D721Med (cell line): ENCODE results near the gene ANKRD39.
"Not testable (repeated sequence)": the region's sequence is repeated elsewhere in the genome, so short reads cannot be mapped to it uniquely, and the experiment has no call there.

Source experiments
- DNase-seq: peaks from one replicate; pipeline ENCODE4 v3.0.0; 2011; ENCODE audit warnings: low spot score; ENCODE audit not compliant: insufficient read length
- FAIRE-seq: peaks from 2 replicates; lab custom pipeline; 2011; peaks lifted over from hg19 to GRCh38; lab: Jason Lieb, UNC
- CTCF ChIP-seq: IDR thresholded peaks from 2 replicates; pipeline ENCODE4 v1.5.1; 2012; ENCODE audit warnings: mild to moderate bottlenecking, control low read depth; ENCODE audit not compliant: insufficient read depth; ENCODE audit errors: missing control alignments

ANKRD39 gene

GRCh38 chr2:96809951-96810782, 47.6 kb downstream of the ANKRD39 start:
- DNase-seq (no peak), FAIRE-seq (no peak)
- TF ChIP-seq CTCF, result no peak

GRCh38 chr2:96809216-96809882, 48.5 kb downstream of the ANKRD39 start:
- TF ChIP-seq CTCF, result no peak
- DNase-seq (no peak), FAIRE-seq (no peak)

DNA sequence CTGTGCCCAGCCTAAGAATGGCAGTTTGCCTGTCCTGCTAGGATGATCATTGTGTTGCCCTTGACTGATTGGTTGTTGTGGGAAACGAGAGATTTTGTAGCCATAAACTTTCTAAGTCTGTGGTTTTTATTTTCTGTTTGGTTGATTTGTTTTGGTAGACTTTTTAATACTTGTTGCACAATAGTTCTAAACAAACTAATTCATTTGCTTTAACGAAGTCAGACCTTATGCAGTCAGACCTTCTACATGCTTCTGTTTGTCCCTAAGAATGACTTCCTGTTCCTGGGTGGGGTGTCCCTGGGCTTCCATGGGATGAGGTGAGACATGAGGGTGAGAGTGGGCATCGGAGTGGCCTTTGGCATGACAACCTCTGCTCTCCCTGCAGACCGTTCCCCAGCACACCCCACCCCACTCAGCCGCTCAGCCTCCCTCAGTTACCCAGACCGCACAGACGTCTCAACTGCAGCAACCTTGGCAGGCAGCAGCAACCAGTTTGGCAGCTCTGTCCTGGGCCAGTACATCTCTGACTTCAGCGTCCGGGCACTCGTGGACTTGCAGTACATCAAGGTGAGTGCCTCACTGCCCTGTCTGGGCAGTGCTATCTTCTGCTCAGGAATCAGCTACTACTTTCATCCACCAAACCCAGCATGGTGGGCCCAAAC, 49.5 kb downstream of the ANKRD39 start:
- no peak for TF ChIP-seq CTCF
- FAIRE-seq, result no peak
- no peak for DNase-seq

DNA sequence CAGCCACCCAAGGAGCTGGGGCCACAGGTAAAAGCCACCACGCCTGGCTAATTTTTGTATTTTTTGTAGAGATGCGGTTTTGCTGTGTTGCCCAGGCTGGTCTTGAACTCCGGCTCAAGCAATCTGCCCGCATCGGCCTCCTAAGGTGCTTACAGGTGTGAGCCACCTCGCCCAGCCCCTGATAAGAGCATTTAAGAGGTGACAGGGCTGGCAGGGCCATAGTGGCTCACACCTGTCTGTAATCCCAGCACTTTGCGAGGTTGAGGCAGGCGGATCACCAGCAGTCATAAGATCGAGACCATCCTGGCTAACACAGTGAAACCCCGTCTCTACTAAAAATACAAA, 50.7 kb downstream of the ANKRD39 start:
- TF ChIP-seq CTCF, result no peak
- DNase-seq (no peak), FAIRE-seq (no peak)

- TF ChIP-seq CTCF, result no peak
- no peak for FAIRE-seq
- no peak for DNase-seq
Observed at GRCh38 chr2:96806468-96807126, 51.2 kb downstream of the ANKRD39 start.

GRCh38 chr2:96805946-96806345, 51.9 kb downstream of the ANKRD39 start:
- DNase-seq, FAIRE-seq: not testable (repeated sequence)

GRCh38 chr2:96804986-96805385, 52.8 kb downstream of the ANKRD39 start:
- no peak for TF ChIP-seq CTCF
- FAIRE-seq (no peak), DNase-seq (no peak)
